Stimulated activated memory B cell treated with anti-CD40 and anti-IgM and Interleukin-4, amounts not matched to agents 10 μg/mL and 1 μg/mL and 100 μg/mL, for 72 hours (primary cell): ENCODE data around the gene NFILZ.
"Not testable (repeated sequence)": the region's sequence is repeated elsewhere in the genome, so short reads cannot be mapped to it uniquely, and the experiment has no call there.

Source experiments
- ATAC-seq: fragments of 150-1000 bp; cut with Tn5 transposase; 2 replicates; pipeline ENCODE4 v1.10.0; 2021
- H3K27ac Mint-ChIP-seq: one replicate; pipeline ENCODE4 v1.8.0; 2022; ENCODE audit warnings: mild to moderate bottlenecking, mixed read lengths
- H3K27me3 Mint-ChIP-seq: one replicate; pipeline ENCODE4 v1.8.0; 2022; ENCODE audit warnings: mixed read lengths
- H3K36me3 Mint-ChIP-seq: one replicate; pipeline ENCODE4 v1.8.0; 2022; ENCODE audit warnings: mixed read lengths
- H3K4me1 Mint-ChIP-seq: one replicate; pipeline ENCODE4 v1.8.0; 2022; ENCODE audit warnings: mixed read lengths
- H3K4me3 Mint-ChIP-seq: one replicate; pipeline ENCODE4 v1.8.0; 2022; ENCODE audit warnings: mild to moderate bottlenecking, moderate library complexity, mixed read lengths
- H3K9me3 Mint-ChIP-seq: one replicate; pipeline ENCODE4 v1.8.0; 2022; ENCODE audit warnings: mixed read lengths

Gene NFILZ

GRCh38 chr19:8608941-8609278 is 21.5 kb upstream of the NFILZ start:
- no peak for ATAC-seq
- Mint-ChIP-seq H3K27me3 (peaks cover 49% of the 10 kb centered on the region), H3K4me1 (peaks cover 17% of the 10 kb centered on the region), H3K27ac (no peak overlapping the region), H3K9me3 (no peaks in the 10 kb centered on the region), H3K36me3 (no peaks in the 10 kb centered on the region), H3K4me3 (no peak overlapping the region)

GRCh38 chr19:8609279-8610040 is 21.0 kb upstream of the NFILZ start:
- no peaks in the 10 kb centered on the region for H3K9me3 Mint-ChIP-seq

GRCh38 chr19:8610041-8610935 is 20.1 kb upstream of the NFILZ start, which contains the start of gene ADAMTS10:
TSS of gene ADAMTS10 (minus strand) at chr19:8610715. CDS start at chr19:8605710, 5,005 bp downstream.
- H3K9me3 Mint-ChIP-seq, result no peaks in the 10 kb centered on the region
- H3K27ac Mint-ChIP-seq, result no peak within 1 kb of the TSS
- H3K4me1 Mint-ChIP-seq, result peaks cover 17% of the 10 kb centered on the region
- peak within 1 kb of the TSS; percentile 48 for H3K4me3 Mint-ChIP-seq
- peaks cover 54% of the 10 kb centered on the region for H3K27me3 Mint-ChIP-seq
- ATAC-seq, result no peak
- H3K36me3 Mint-ChIP-seq, result no peaks in the 10 kb centered on the region

More at GRCh38 chr19:8609279-8610040, 21.0 kb upstream of the NFILZ start:
- Mint-ChIP-seq H3K27ac (no peak overlapping the region), H3K4me1 (peaks cover 17% of the 10 kb centered on the region), H3K36me3 (no peaks in the 10 kb centered on the region), H3K4me3 (peak overlapping the region; percentile 48), H3K27me3 (peaks cover 49% of the 10 kb centered on the region)
- no peak for ATAC-seq

GRCh38 chr19:8610936-8611300 is 19.5 kb upstream of the NFILZ start:
- peaks cover 58% of the 10 kb centered on the region for H3K27me3 Mint-ChIP-seq
- no peak for ATAC-seq
- H3K4me3 Mint-ChIP-seq, result no peak overlapping the region
- no peaks in the 10 kb centered on the region for H3K36me3 Mint-ChIP-seq
- H3K4me1 Mint-ChIP-seq, result peaks cover 17% of the 10 kb centered on the region
- H3K27ac Mint-ChIP-seq, result no peak overlapping the region
- H3K9me3 Mint-ChIP-seq, result no peaks in the 10 kb centered on the region

- Mint-ChIP-seq H3K27me3 (peaks cover 57% of the 10 kb centered on the region), H3K27ac (no peak overlapping the region), H3K36me3 (no peaks in the 10 kb centered on the region), H3K4me1 (peaks cover 17% of the 10 kb centered on the region), H3K4me3 (no peak overlapping the region), H3K9me3 (no peaks in the 10 kb centered on the region)
- no peak for ATAC-seq
Observed at GRCh38 chr19:8611391-8611876, 19.0 kb upstream of the NFILZ start.

GRCh38 chr19:8611877-8612806 is 18.3 kb upstream of the NFILZ start:
- no peak for ATAC-seq
- Mint-ChIP-seq H3K4me3 (no peak overlapping the region), H3K9me3 (no peaks in the 10 kb centered on the region), H3K27me3 (peaks cover 50% of the 10 kb centered on the region), H3K27ac (no peak overlapping the region), H3K4me1 (peaks cover 17% of the 10 kb centered on the region), H3K36me3 (no peaks in the 10 kb centered on the region)

- peak; percentile 39 for ATAC-seq
- Mint-ChIP-seq H3K27ac (no peak overlapping the region), H3K4me3 (no peak overlapping the region), H3K9me3 (no peaks in the 10 kb centered on the region), H3K4me1 (peaks cover 17% of the 10 kb centered on the region), H3K36me3 (no peaks in the 10 kb centered on the region), H3K27me3 (peaks cover 43% of the 10 kb centered on the region)
Observed at GRCh38 chr19:8612807-8613171, 17.6 kb upstream of the NFILZ start.

GRCh38 chr19:8614455-8614854 is 16.0 kb upstream of the NFILZ start:
- Mint-ChIP-seq H3K9me3 (no peaks in the 10 kb centered on the region), H3K27ac (no peak overlapping the region), H3K36me3 (no peaks in the 10 kb centered on the region), H3K27me3 (peaks cover 27% of the 10 kb centered on the region), H3K4me1 (peaks cover 11% of the 10 kb centered on the region), H3K4me3 (no peak overlapping the region)
- no peak for ATAC-seq

- peaks cover 5% of the 10 kb centered on the region for H3K4me1 Mint-ChIP-seq
- no peak for ATAC-seq
- H3K27ac Mint-ChIP-seq, result no peak overlapping the region
- H3K4me3 Mint-ChIP-seq, result no peak overlapping the region
- H3K27me3 Mint-ChIP-seq, result peaks cover 25% of the 10 kb centered on the region
- H3K36me3 Mint-ChIP-seq, result no peaks in the 10 kb centered on the region
- no peaks in the 10 kb centered on the region for H3K9me3 Mint-ChIP-seq
Observed at GRCh38 chr19:8615024-8615423, 15.4 kb upstream of the NFILZ start.

GRCh38 chr19:8615813-8616596 is 14.4 kb upstream of the NFILZ start:
- H3K9me3 Mint-ChIP-seq, result no peaks in the 10 kb centered on the region
- H3K27me3 Mint-ChIP-seq, result peaks cover 29% of the 10 kb centered on the region
- no peak overlapping the region for H3K4me3 Mint-ChIP-seq
- no peak overlapping the region for H3K27ac Mint-ChIP-seq
- H3K4me1 Mint-ChIP-seq, result no peaks in the 10 kb centered on the region
- no peaks in the 10 kb centered on the region for H3K36me3 Mint-ChIP-seq
- ATAC-seq, result no peak

- H3K36me3 Mint-ChIP-seq, result no peaks in the 10 kb centered on the region
- no peak overlapping the region for H3K4me3 Mint-ChIP-seq
- no peaks in the 10 kb centered on the region for H3K9me3 Mint-ChIP-seq
- no peak overlapping the region for H3K27ac Mint-ChIP-seq
- H3K27me3 Mint-ChIP-seq, result peaks cover 32% of the 10 kb centered on the region
- H3K4me1 Mint-ChIP-seq, result no peaks in the 10 kb centered on the region
- ATAC-seq, result no peak
Observed at GRCh38 chr19:8616861-8617260, 13.6 kb upstream of the NFILZ start.

GRCh38 chr19:8617325-8617724 is 13.1 kb upstream of the NFILZ start:
- not testable (repeated sequence) for H3K4me3 Mint-ChIP-seq, H3K27ac Mint-ChIP-seq

GRCh38 chr19:8617984-8618383 is 12.4 kb upstream of the NFILZ start:
- Mint-ChIP-seq H3K4me1 (no peaks in the 10 kb centered on the region), H3K27ac (no peak overlapping the region), H3K27me3 (peaks cover 32% of the 10 kb centered on the region), H3K36me3 (no peaks in the 10 kb centered on the region), H3K4me3 (no peak overlapping the region), H3K9me3 (no peaks in the 10 kb centered on the region)
- no peak for ATAC-seq

More at GRCh38 chr19:8617325-8617724, 13.1 kb upstream of the NFILZ start:
- H3K36me3 Mint-ChIP-seq, H3K4me1 Mint-ChIP-seq, H3K9me3 Mint-ChIP-seq, ATAC-seq: not testable (repeated sequence)
- H3K27me3 Mint-ChIP-seq, result peaks cover 32% of the 10 kb centered on the region

GRCh38 chr19:8618751-8619150 is 11.7 kb upstream of the NFILZ start:
- Mint-ChIP-seq H3K4me3 (no peak overlapping the region), H3K27me3 (peaks cover 32% of the 10 kb centered on the region), H3K4me1 (no peaks in the 10 kb centered on the region), H3K36me3 (no peaks in the 10 kb centered on the region), H3K27ac (no peak overlapping the region), H3K9me3 (no peaks in the 10 kb centered on the region)
- no peak for ATAC-seq
